Mammary epithelial cell (primary cell): ENCODE data around the gene ADAR.

Experiments
- EZH2 ChIP-seq: IDR thresholded peaks from 2 replicates; pipeline ENCODE4 v1.6.1; 2012; ENCODE audit warnings: low read length, inconsistent platforms, borderline replicate concordance
- TF ChIP-seq, protein P1 (sequence below), 2 donors: IDR thresholded peaks in 1 of 2; conservative IDR thresholded peaks in 1 of 2; 2 replicates each; pipeline ENCODE4 v1.5.1; 2011 to 2012; ENCODE audit warnings: inconsistent platforms in 2 of 2, low read length in 2 of 2, mild to moderate bottlenecking in 2 of 2, control low read depth in 1 of 2, low read depth in 1 of 2; ENCODE audit not compliant: insufficient read depth in 1 of 2; ENCODE audit errors: extremely low read depth in 1 of 2

DNA sequence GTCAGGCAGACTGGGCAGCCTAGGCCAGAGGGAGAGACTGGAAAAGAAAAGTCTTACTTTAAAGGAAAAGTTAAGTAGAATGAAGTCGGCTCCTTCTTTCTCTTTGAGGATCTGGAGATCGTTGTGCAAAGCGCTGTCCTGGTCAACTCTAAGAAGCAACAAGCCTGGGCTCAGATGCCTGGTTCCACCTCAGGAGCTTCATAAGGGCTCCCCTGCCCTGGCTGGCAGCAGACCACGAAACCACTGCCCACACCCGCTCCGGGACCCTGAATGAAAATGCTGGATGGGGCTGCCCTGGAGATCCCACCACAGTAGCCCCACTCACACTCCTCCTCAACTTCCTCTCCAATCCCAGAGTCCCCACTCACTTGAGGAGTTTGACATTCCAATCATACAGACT is 56.0 kb downstream of the ADAR start:
- TF ChIP-seq, protein P1, sequence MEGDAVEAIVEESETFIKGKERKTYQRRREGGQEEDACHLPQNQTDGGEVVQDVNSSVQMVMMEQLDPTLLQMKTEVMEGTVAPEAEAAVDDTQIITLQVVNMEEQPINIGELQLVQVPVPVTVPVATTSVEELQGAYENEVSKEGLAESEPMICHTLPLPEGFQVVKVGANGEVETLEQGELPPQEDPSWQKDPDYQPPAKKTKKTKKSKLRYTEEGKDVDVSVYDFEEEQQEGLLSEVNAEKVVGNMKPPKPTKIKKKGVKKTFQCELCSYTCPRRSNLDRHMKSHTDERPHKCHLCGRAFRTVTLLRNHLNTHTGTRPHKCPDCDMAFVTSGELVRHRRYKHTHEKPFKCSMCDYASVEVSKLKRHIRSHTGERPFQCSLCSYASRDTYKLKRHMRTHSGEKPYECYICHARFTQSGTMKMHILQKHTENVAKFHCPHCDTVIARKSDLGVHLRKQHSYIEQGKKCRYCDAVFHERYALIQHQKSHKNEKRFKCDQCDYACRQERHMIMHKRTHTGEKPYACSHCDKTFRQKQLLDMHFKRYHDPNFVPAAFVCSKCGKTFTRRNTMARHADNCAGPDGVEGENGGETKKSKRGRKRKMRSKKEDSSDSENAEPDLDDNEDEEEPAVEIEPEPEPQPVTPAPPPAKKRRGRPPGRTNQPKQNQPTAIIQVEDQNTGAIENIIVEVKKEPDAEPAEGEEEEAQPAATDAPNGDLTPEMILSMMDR (conservative IDR thresholded peaks at IDR 0.05 in 1 of 2, IDR thresholded peaks at IDR 0.05 in 1 of 2; ENCODE audit: extremely low read depth in 1 of 2, insufficient read depth in 1 of 2, low read depth in 1 of 2, low read length in 2 of 2): no peak
- no peak for TF ChIP-seq EZH2
